Activated naive CD8-positive, alpha-beta T cell (primary cell): ENCODE results near the gene GTF2A1.

Experiments used
- H3K27ac Mint-ChIP-seq: one replicate; pipeline ENCODE4 v1.8.0; 2021; ENCODE audit warnings: mixed read lengths
- H3K27me3 Mint-ChIP-seq: one replicate; pipeline ENCODE4 v1.8.0; 2021; ENCODE audit warnings: mixed read lengths
- H3K36me3 Mint-ChIP-seq: one replicate; pipeline ENCODE4 v1.8.0; 2021; ENCODE audit warnings: mixed read lengths
- H3K4me1 Mint-ChIP-seq: one replicate; pipeline ENCODE4 v1.8.0; 2021; ENCODE audit warnings: low read depth, mixed read lengths
- H3K4me3 Mint-ChIP-seq: one replicate; pipeline ENCODE4 v1.8.0; 2021; ENCODE audit warnings: mild to moderate bottlenecking, mixed read lengths
- H3K9me3 Mint-ChIP-seq: one replicate; pipeline ENCODE4 v1.8.0; 2021; ENCODE audit warnings: low read depth, mixed read lengths

The GTF2A1 gene

GRCh38 chr14:81211844-81212243, 8.9 kb downstream of the GTF2A1 start:
- peak overlapping the region; percentile 41 for H3K27ac Mint-ChIP-seq
- H3K36me3 Mint-ChIP-seq: peaks cover 15% of the 10 kb centered on the region
- no peak overlapping the region for H3K4me3 Mint-ChIP-seq
- H3K27me3 Mint-ChIP-seq: no peaks in the 10 kb centered on the region
- peaks cover 61% of the 10 kb centered on the region for H3K4me1 Mint-ChIP-seq
- no peaks in the 10 kb centered on the region for H3K9me3 Mint-ChIP-seq

GRCh38 chr14:81209167-81209836, 11.5 kb downstream of the GTF2A1 start:
- Mint-ChIP-seq H3K27ac (no peak overlapping the region), H3K4me3 (no peak overlapping the region), H3K9me3 (no peaks in the 10 kb centered on the region), H3K4me1 (peaks cover 62% of the 10 kb centered on the region), H3K36me3 (peaks cover 12% of the 10 kb centered on the region), H3K27me3 (no peaks in the 10 kb centered on the region)

- Mint-ChIP-seq H3K4me3 (no peak overlapping the region), H3K36me3 (peaks cover 12% of the 10 kb centered on the region), H3K4me1 (peaks cover 60% of the 10 kb centered on the region), H3K27ac (no peak overlapping the region), H3K9me3 (no peaks in the 10 kb centered on the region), H3K27me3 (no peaks in the 10 kb centered on the region)
Measured at GRCh38 chr14:81208489-81208888, 12.3 kb downstream of the GTF2A1 start.

GRCh38 chr14:81206115-81206514, 14.6 kb downstream of the GTF2A1 start:
- Mint-ChIP-seq H3K27me3 (no peaks in the 10 kb centered on the region), H3K4me1 (peaks cover 41% of the 10 kb centered on the region), H3K9me3 (no peaks in the 10 kb centered on the region), H3K27ac (no peak overlapping the region), H3K4me3 (no peak overlapping the region), H3K36me3 (peaks cover 12% of the 10 kb centered on the region)

GRCh38 chr14:81205639-81206038, 15.1 kb downstream of the GTF2A1 start:
- Mint-ChIP-seq H3K4me3 (no peak overlapping the region), H3K36me3 (peaks cover 12% of the 10 kb centered on the region), H3K9me3 (no peaks in the 10 kb centered on the region), H3K4me1 (peaks cover 39% of the 10 kb centered on the region), H3K27me3 (no peaks in the 10 kb centered on the region), H3K27ac (no peak overlapping the region)

- H3K9me3 Mint-ChIP-seq: no peaks in the 10 kb centered on the region
- H3K27ac Mint-ChIP-seq: peak overlapping the region; percentile 34
- H3K4me1 Mint-ChIP-seq: peaks cover 28% of the 10 kb centered on the region
- peak overlapping the region; percentile 60 for H3K4me3 Mint-ChIP-seq
- H3K36me3 Mint-ChIP-seq: peaks cover 9% of the 10 kb centered on the region
- H3K27me3 Mint-ChIP-seq: no peaks in the 10 kb centered on the region
Measured at GRCh38 chr14:81200054-81200453, 20.7 kb downstream of the GTF2A1 start.

- no peak overlapping the region for H3K27ac Mint-ChIP-seq
- no peaks in the 10 kb centered on the region for H3K9me3 Mint-ChIP-seq
- H3K4me3 Mint-ChIP-seq: no peak overlapping the region
- H3K4me1 Mint-ChIP-seq: peaks cover 27% of the 10 kb centered on the region
- no peaks in the 10 kb centered on the region for H3K27me3 Mint-ChIP-seq
- peaks cover 9% of the 10 kb centered on the region for H3K36me3 Mint-ChIP-seq
Measured at GRCh38 chr14:81199084-81199483, 21.7 kb downstream of the GTF2A1 start.

- Mint-ChIP-seq H3K27ac (no peak overlapping the region), H3K4me3 (no peak overlapping the region), H3K36me3 (peaks cover 9% of the 10 kb centered on the region), H3K9me3 (no peaks in the 10 kb centered on the region), H3K27me3 (no peaks in the 10 kb centered on the region), H3K4me1 (peaks cover 29% of the 10 kb centered on the region)
Measured at GRCh38 chr14:81198651-81199050, 22.1 kb downstream of the GTF2A1 start.

- Mint-ChIP-seq H3K4me3 (no peak overlapping the region), H3K27ac (peak overlapping the region; percentile 2), H3K4me1 (peaks cover 41% of the 10 kb centered on the region), H3K27me3 (no peaks in the 10 kb centered on the region), H3K36me3 (peaks cover 11% of the 10 kb centered on the region), H3K9me3 (no peaks in the 10 kb centered on the region)
Measured at GRCh38 chr14:81193924-81194633, 26.7 kb downstream of the GTF2A1 start.

- H3K4me1 Mint-ChIP-seq: peaks cover 51% of the 10 kb centered on the region
Measured at GRCh38 chr14:81192594-81192993, 28.2 kb downstream of the GTF2A1 start.

GRCh38 chr14:81187832-81188522, 32.8 kb downstream of the GTF2A1 start:
- Mint-ChIP-seq H3K27me3 (no peaks in the 10 kb centered on the region), H3K36me3 (peaks cover 16% of the 10 kb centered on the region), H3K9me3 (no peaks in the 10 kb centered on the region), H3K4me3 (no peak overlapping the region), H3K27ac (peak overlapping the region; percentile 38), H3K4me1 (peaks cover 52% of the 10 kb centered on the region)

More at GRCh38 chr14:81192594-81192993, 28.2 kb downstream of the GTF2A1 start:
- Mint-ChIP-seq H3K27me3 (no peaks in the 10 kb centered on the region), H3K4me3 (peak overlapping the region; percentile 48), H3K36me3 (peaks cover 14% of the 10 kb centered on the region), H3K9me3 (no peaks in the 10 kb centered on the region), H3K27ac (peak overlapping the region; percentile 94)

GRCh38 chr14:81179631-81180030, 41.1 kb downstream of the GTF2A1 start:
- peaks cover 22% of the 10 kb centered on the region for H3K4me1 Mint-ChIP-seq
- H3K27me3 Mint-ChIP-seq: no peaks in the 10 kb centered on the region
- H3K4me3 Mint-ChIP-seq: no peak overlapping the region
- peaks cover 11% of the 10 kb centered on the region for H3K36me3 Mint-ChIP-seq
- no peaks in the 10 kb centered on the region for H3K9me3 Mint-ChIP-seq
- no peak overlapping the region for H3K27ac Mint-ChIP-seq

- H3K9me3 Mint-ChIP-seq: no peaks in the 10 kb centered on the region
- H3K27ac Mint-ChIP-seq: no peak overlapping the region
- H3K4me1 Mint-ChIP-seq: peaks cover 14% of the 10 kb centered on the region
- no peak overlapping the region for H3K4me3 Mint-ChIP-seq
- H3K36me3 Mint-ChIP-seq: peaks cover 5% of the 10 kb centered on the region
- no peaks in the 10 kb centered on the region for H3K27me3 Mint-ChIP-seq
Measured at GRCh38 chr14:81178063-81178462, 42.7 kb downstream of the GTF2A1 start.

GRCh38 chr14:81177225-81177624, 43.5 kb downstream of the GTF2A1 start:
- H3K27ac Mint-ChIP-seq: no peak overlapping the region
- no peaks in the 10 kb centered on the region for H3K27me3 Mint-ChIP-seq
- H3K36me3 Mint-ChIP-seq: peaks cover 5% of the 10 kb centered on the region
- peaks cover 9% of the 10 kb centered on the region for H3K4me1 Mint-ChIP-seq
- H3K4me3 Mint-ChIP-seq: no peak overlapping the region
- H3K9me3 Mint-ChIP-seq: no peaks in the 10 kb centered on the region

GRCh38 chr14:81176241-81176640, 44.5 kb downstream of the GTF2A1 start:
- peaks cover 3% of the 10 kb centered on the region for H3K4me1 Mint-ChIP-seq
- peaks cover 2% of the 10 kb centered on the region for H3K36me3 Mint-ChIP-seq
- H3K9me3 Mint-ChIP-seq: no peaks in the 10 kb centered on the region
- no peak overlapping the region for H3K27ac Mint-ChIP-seq
- H3K27me3 Mint-ChIP-seq: no peaks in the 10 kb centered on the region
- H3K4me3 Mint-ChIP-seq: no peak overlapping the region
